Activated CD4-positive, alpha-beta T cell treated with anti-CD3 and anti-CD28 coated beads for 4 hours (primary cell): ENCODE results near the gene YKT6.
"Not testable (repeated sequence)": the region's sequence is repeated elsewhere in the genome, so short reads cannot be mapped to it uniquely, and the experiment has no call there.

Experiments
- DNase-seq, 2 donors: peaks; one replicate each; pipeline ENCODE4 v3.0.0-alpha.2; 2020

Gene YKT6

GRCh38 chr7:44172803-44173424 lies 27.9 kb upstream of the YKT6 start:
- no peak for DNase-seq

- no peak for DNase-seq
These were observed 26.7 kb upstream of the YKT6 start for GRCh38 chr7:44173911-44174693.

- not testable (repeated sequence) for DNase-seq
These were observed 26.2 kb upstream of the YKT6 start for GRCh38 chr7:44174694-44174948.

GRCh38 chr7:44175730-44176129 lies 25.0 kb upstream of the YKT6 start:
- DNase-seq = no peak

GRCh38 chr7:44176486-44176885 lies 24.3 kb upstream of the YKT6 start:
- no peak for DNase-seq

GRCh38 chr7:44177570-44178131 lies 23.1 kb upstream of the YKT6 start:
- no peak for DNase-seq

- DNase-seq = no peak
These were observed 20.1 kb upstream of the YKT6 start for GRCh38 chr7:44180631-44181030.

GRCh38 chr7:44182827-44183226 lies 18.0 kb upstream of the YKT6 start:
- no peak for DNase-seq

- peak in 1 of 2 donors; percentile 20 for DNase-seq
These were observed 17.4 kb upstream of the YKT6 start for GRCh38 chr7:44183386-44183785.

GRCh38 chr7:44184206-44184872 lies 16.4 kb upstream of the YKT6 start:
- no peak for DNase-seq

- DNase-seq = no peak
These were observed 15.8 kb upstream of the YKT6 start for GRCh38 chr7:44184873-44185446.

- no peak for DNase-seq
These were observed 15.0 kb upstream of the YKT6 start for GRCh38 chr7:44185729-44186128.

- no peak for DNase-seq
These were observed 14.0 kb upstream of the YKT6 start for GRCh38 chr7:44186736-44187135.

- no peak for DNase-seq
These were observed 13.0 kb upstream of the YKT6 start for GRCh38 chr7:44187636-44188416.

- DNase-seq = no peak
These were observed 12.1 kb upstream of the YKT6 start for GRCh38 chr7:44188480-44189225.

- DNase-seq = no peak
These were observed 11.3 kb upstream of the YKT6 start, which contains the start of gene GCK for GRCh38 chr7:44189286-44189992. TSS of gene GCK (minus strand) at chr7:44189439. CDS start at chr7:44188953, 486 bp downstream.

- DNase-seq = no peak
These were observed 10.5 kb upstream of the YKT6 start for GRCh38 chr7:44189993-44190872.

- DNase-seq = no peak
These were observed 9.6 kb upstream of the YKT6 start for GRCh38 chr7:44191171-44191570.

- no peak for DNase-seq
These were observed 7.6 kb upstream of the YKT6 start for GRCh38 chr7:44193011-44193802.
